GOT3 (cell line): ENCODE measurements around the gene PTPRG.

ENCODE experiments used
- DNase-seq: peaks from one replicate; lab custom pipeline; 2025; ENCODE audit warnings: mixed read lengths; lab: John Stamatoyannopoulos, UW

Gene PTPRG

GRCh38 chr3:61589856-61590255, 28.5 kb downstream of the PTPRG start:
- no peak for DNase-seq

DNA sequence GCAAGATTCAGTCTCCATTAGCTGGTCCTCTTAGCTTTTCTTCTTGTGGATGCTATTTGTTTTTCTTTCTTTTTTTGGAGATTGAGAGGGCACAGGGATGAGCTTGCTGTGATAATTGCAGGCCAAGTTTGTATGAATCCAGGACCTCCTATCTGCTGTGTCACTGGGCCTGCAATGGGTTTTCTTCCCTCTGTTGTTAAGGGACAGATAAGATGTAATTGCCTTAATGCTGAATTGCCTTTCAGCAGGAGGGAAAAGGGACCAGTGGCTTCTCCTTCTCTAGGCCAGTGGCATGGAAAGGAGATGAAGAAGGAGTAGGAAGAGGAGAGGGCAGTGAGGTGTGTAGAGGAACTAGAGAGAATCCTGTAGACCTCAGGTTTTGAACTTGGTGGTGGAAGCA, 29.9 kb downstream of the PTPRG start:
- no peak for DNase-seq

DNA sequence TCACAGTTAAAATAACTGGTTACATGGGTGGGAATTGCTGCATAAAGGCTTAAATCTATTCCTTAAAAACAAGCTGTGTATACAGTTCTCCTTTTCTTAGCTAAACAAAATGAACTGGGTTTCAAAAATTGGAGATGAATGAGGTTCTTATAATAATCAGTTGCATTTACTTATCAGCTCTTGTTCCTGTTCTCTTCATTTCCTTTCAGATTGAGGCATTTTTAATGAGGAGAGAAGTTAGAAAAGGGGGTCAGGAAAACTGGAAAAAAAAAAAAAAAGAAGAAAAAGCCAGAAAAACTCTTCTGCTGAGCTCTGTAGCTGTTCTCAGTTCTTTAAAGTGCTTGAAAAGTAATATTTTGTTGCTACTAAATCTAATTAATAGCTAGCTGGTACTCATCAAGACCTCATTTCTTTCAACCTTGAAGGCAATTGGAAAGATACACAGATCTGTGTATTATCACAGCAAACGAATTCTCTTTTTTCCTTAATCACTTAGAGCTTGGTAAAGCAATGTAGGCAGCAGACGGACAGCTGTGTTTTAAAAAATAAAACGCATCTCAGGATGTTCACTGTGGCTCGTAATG, 32.2 kb downstream of the PTPRG start:
- DNase-seq: no peak

DNA sequence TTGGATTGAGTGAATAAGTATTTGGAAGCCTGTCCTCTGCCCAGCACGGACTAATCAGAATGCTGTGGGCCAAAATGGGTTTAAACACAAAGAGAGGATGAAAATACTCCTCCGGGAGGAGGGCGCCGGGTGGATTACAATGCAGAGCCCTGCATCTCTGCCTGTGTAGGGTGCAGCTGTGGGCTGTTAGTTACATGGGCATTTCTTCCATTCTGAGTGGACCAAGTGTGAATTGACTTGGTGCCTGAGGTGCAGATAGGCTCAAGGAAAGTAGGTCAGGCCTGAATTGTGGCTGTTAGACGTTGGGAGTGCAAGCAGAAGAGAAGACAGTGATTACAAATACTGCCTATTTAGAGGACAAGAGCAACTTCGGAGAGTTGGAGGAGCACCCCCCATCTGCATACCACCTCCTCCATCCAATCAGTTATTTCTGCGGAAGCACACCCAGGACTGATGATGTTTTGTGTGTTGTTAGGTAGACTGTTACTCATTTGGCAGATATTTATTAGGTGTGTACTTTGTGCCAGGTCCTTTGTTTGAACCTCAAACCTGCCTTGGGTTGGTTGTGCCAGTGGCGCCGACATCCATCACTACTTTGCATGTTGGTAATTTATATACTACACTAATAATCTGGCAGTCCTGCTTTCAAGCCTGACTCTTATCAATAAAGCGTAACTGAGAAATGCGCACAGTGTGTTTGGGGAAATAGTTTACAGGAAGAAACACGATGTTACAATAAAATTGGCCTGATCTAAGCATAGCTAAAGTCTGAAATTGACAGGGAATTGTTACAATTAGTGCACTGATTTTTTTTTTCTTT, 33.0 kb downstream of the PTPRG start:
- no peak for DNase-seq

- no peak for DNase-seq
These were observed 33.6 kb downstream of the PTPRG start for GRCh38 chr3:61594964-61595285.

GRCh38 chr3:61595288-61595687, 33.9 kb downstream of the PTPRG start:
- DNase-seq: no peak

DNA sequence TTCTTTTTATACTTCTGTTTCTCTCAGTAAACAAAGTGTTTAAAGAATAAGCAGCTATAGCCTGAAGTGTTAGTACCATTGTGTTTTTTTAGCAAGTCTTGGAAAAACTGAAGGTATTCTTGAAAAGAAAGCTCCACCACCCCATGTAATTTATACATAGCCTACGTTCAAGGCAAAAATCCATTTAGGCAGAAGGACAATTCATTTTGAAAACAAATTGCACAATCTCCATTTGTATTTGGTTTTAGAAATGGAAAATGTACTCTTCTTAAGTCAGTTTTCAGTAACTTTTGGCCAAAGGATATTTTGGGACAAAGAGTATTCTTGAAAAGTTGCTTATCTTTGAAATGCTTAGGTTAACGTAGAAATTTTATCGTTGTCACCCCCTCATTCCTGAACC, 34.5 kb downstream of the PTPRG start:
- no peak for DNase-seq

DNA sequence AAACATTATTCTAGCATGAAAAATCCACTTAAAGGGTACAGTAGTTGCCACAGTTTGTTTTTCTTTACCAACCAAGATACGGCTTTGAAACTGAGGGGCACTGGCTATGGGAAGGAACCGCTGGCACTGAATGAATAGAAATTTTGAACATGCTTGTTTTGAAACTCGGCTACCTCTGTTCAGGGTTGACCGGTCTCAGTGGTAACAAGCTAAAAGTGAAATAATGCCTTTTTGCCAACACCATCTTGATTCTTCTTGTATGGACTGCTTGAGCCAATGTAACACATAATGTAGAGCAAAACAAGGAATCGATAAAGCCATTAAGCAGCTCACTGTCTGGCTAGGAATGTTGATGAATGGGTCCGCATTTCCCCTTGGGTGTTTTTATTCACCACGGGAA, 36.5 kb downstream of the PTPRG start:
- DNase-seq: no peak

GRCh38 chr3:61600195-61600594, 38.8 kb downstream of the PTPRG start:
- no peak for DNase-seq

DNA sequence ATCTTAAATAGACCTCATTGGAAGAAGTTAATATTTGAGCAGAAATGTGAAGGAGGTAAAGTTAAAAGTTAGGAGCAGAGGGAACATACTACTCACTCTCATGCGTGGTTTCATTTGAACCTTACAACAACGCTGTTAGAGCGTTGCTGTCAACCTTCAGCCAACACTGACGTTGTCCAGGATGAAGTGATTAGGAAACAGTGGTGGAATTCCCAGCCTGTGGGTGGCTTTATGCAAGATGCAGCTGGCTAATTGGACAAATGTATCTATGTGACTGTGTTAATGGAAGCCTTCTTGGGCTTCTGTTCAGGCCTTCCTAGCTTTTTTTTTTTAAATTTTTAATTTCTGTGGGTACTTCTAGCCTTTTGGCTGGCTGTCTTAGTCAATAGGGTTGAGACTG, 40.5 kb downstream of the PTPRG start:
- DNase-seq: no peak

- DNase-seq: no peak
These were observed 41.1 kb downstream of the PTPRG start for GRCh38 chr3:61602466-61602865.

- DNase-seq: no peak
These were observed 44.3 kb downstream of the PTPRG start for GRCh38 chr3:61605589-61606175.

GRCh38 chr3:61606196-61606595, 44.8 kb downstream of the PTPRG start:
- DNase-seq: no peak

DNA sequence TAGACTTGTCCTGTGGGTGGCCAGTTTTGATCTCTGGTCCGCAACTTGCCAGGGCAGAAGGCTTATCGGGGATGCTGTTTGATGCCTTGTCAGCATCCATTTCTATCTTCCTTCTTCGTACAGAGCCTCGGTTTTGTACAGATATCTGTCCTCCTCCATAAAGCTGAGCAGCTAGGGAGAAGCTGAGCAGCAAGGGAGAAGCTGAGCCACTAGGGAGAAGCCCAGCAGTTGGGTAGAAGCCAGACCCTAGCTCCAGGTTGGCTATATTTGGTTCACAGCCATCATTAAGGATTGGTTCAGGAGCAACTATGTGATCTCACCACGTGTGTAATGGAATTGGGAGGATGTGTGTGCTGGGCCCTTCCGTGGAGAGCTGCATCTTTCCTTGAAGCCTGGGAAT, 46.7 kb downstream of the PTPRG start:
- DNase-seq: no peak

- no peak for DNase-seq
These were observed 47.3 kb downstream of the PTPRG start for GRCh38 chr3:61608711-61609110.

- DNase-seq: no peak
These were observed 48.9 kb downstream of the PTPRG start for GRCh38 chr3:61610316-61610715.

- no peak for DNase-seq
These were observed 51.1 kb downstream of the PTPRG start for GRCh38 chr3:61612211-61613194.

DNA sequence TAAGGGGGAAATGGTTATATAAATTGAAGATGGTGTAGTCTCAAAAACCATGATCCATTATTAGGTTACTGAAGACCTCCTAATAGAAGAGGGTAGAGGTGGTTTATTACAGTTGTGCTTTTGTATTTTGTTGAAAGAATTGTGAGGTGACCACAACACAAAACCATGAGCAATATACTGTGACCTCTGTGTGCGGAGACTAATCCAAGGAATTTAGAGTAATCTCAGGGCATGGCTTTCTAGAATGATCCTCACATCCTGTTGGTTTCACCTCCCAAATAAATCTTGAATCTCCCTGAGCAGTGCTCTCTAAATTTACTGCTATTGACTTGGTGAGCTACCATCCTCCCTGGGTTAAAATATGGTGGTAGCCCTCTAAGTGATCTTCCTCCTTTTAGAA, 52.3 kb downstream of the PTPRG start:
- DNase-seq: no peak

DNA sequence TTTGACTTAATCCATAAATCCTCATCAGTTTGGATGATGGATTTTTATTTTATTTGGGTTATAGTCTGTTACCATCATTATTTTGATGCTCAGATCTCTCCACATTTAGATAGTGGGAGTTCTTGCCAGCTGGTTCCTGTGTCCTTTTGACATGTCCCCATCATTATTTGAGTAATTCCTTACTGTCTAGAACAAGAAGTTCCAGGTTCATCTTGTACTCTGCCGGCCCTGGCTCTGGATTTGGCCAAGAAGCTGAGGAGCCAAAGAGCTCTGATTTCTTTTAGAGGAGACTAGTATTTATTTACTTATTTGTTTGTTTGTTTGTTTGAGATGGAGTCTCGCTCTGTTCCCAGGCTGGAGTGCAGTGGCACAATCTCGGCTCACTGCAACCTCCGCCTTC, 54.3 kb downstream of the PTPRG start:
- DNase-seq: no peak

- DNase-seq: no peak
These were observed 55.2 kb downstream of the PTPRG start for GRCh38 chr3:61616586-61616985.

GRCh38 chr3:61617041-61617440, 55.7 kb downstream of the PTPRG start:
- no peak for DNase-seq

DNA sequence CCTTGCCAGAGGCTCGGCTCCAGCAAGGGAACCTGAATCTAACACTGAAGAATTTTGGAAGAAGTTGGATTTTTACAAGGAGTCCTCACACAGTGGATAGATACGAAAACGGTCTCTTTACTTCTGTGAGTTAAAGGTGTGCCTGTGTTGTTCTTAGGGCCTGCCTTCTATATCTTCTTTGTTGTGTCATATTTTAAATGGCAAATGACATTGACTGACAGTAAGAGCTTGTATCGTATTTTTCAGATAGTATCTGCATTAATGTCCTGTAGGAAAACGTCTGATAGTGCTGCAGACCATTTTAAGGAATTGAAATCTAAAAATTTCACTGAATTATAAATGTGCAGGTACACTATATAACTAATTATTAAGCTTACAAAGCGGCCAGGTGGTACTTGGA, 56.3 kb downstream of the PTPRG start:
- no peak for DNase-seq
